GM06990 (cell line): Measurements from ENCODE around the gene PHF14.

Experiments used
- DNase-seq: peaks from one replicate; pipeline ENCODE4 v3.0.0-alpha.2; 2011; ENCODE audit not compliant: insufficient read length; ENCODE audit errors: extremely low read depth
- H3K27me3 ChIP-seq: replicated peaks from 2 replicates; pipeline ENCODE4 v1.6.0; 2011; ENCODE audit warnings: low read length; ENCODE audit not compliant: control insufficient read depth, insufficient read depth
- H3K36me3 ChIP-seq: 2 replicates; pipeline ENCODE4 v1.5.1; 2011; ENCODE audit warnings: low read length; ENCODE audit not compliant: control insufficient read depth, insufficient read depth
- H3K4me3 ChIP-seq: replicated peaks from 2 replicates; pipeline ENCODE4 v1.5.1; 2011; ENCODE audit warnings: low read depth, mild to moderate bottlenecking, control low read depth, low read length
- TF ChIP-seq, protein P1 (sequence below): IDR thresholded peaks from 2 replicates; pipeline ENCODE4 v1.5.1; 2011; ENCODE audit warnings: low read length, control low read depth, mild to moderate bottlenecking, inconsistent platforms; ENCODE audit not compliant: insufficient read depth, poor library complexity, severe bottlenecking

Gene PHF14

DNA sequence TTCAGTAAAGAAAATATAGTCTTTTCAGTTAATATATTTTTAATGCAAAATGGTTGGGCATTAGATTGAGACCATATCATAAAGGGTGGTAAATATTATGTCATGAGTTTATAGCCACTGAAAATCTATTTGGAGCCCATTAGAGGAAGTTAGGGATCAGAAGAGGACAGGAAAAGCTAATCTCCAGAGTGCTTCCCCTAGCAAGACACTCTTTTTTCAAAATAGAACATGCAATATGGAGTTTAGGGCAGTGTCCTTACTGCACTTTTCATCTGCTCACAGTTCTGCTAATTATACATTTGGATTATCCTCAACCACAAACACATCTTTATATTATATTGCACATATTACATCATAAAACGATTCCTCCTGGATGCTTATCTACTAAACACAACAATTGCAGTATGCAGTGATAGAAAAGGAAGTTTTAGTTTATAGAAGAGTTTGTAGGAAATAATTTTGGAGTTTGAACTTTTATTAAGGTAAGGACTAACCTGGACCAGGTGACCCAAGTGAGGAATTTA lies 159.8 kb downstream of the PHF14 start:
- Histone ChIP-seq H3K27me3 (no peaks in the 10 kb centered on the region), H3K4me3 (no peak overlapping the region), H3K36me3 (no peaks in the 10 kb centered on the region)
- TF ChIP-seq, protein P1, sequence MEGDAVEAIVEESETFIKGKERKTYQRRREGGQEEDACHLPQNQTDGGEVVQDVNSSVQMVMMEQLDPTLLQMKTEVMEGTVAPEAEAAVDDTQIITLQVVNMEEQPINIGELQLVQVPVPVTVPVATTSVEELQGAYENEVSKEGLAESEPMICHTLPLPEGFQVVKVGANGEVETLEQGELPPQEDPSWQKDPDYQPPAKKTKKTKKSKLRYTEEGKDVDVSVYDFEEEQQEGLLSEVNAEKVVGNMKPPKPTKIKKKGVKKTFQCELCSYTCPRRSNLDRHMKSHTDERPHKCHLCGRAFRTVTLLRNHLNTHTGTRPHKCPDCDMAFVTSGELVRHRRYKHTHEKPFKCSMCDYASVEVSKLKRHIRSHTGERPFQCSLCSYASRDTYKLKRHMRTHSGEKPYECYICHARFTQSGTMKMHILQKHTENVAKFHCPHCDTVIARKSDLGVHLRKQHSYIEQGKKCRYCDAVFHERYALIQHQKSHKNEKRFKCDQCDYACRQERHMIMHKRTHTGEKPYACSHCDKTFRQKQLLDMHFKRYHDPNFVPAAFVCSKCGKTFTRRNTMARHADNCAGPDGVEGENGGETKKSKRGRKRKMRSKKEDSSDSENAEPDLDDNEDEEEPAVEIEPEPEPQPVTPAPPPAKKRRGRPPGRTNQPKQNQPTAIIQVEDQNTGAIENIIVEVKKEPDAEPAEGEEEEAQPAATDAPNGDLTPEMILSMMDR = no peak
- DNase-seq = no peak

GRCh38 chr7:11135573-11135972 lies 161.9 kb downstream of the PHF14 start:
- DNase-seq = no peak
- Histone ChIP-seq H3K36me3 (no peaks in the 10 kb centered on the region), H3K27me3 (no peaks in the 10 kb centered on the region), H3K4me3 (no peak overlapping the region)
- TF ChIP-seq, protein P1 = no peak

- Histone ChIP-seq H3K27me3 (no peaks in the 10 kb centered on the region), H3K4me3 (no peak overlapping the region), H3K36me3 (no peaks in the 10 kb centered on the region)
- TF ChIP-seq, protein P1 = no peak
- DNase-seq = no peak
Measured at GRCh38 chr7:11141541-11141940, 167.9 kb downstream of the PHF14 start.

- DNase-seq = no peak
- TF ChIP-seq, protein P1 = no peak
- Histone ChIP-seq H3K27me3 (no peaks in the 10 kb centered on the region), H3K36me3 (no peaks in the 10 kb centered on the region), H3K4me3 (no peak overlapping the region)
Measured at GRCh38 chr7:11153694-11154093, 180.0 kb downstream of the PHF14 start.

DNA sequence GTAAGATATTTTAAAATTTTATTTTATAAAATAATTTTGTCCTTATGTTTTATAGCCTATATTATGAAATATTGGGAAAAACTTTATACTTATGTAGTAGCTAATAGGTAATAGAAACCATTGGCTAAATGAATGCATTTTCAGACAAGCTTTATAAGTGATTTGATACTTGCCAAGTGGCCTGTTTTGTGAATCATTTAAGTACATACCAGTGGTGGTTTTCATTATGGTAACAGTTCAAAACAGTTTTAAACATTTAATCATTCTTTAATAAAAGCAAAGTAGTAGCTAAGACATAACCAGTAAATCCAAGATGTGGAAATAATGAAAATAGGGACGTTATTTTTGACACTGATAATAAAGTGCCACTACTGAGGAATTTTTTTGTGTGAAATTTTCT lies 182.2 kb downstream of the PHF14 start:
- no peak overlapping the region for H3K4me3 ChIP-seq
- no peaks in the 10 kb centered on the region for H3K27me3 ChIP-seq
- no peaks in the 10 kb centered on the region for H3K36me3 ChIP-seq
- DNase-seq = no peak
- TF ChIP-seq, protein P1 = no peak

DNA sequence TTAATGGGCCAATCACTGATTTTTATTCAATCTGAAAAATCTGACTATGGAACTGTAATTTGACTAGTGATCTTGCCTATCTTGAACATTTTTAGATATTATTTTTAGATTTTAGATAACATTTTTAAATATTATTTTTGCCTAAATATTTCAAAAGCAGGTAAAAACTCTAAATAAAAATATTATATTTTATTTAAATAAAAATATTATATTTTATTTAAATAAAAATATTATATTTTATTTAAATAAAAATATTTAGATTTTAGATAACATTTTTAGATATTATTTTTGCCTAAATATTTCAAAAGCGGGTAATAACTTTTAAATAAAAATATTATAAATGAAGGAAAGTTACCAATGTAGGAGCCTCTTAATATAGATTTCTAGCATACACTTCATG lies 187.8 kb downstream of the PHF14 start:
- H3K4me3 ChIP-seq = no peak overlapping the region
- DNase-seq = no peak

More for the DNA sequence above, 187.8 kb downstream of the PHF14 start:
- H3K36me3 ChIP-seq = no peaks in the 10 kb centered on the region
- no peaks in the 10 kb centered on the region for H3K27me3 ChIP-seq
- TF ChIP-seq, protein P1 = no peak
